ENCODE data around the gene RGS3. TPM values are rescaled to one million over a fixed set of nuclear protein-coding genes. Genes with fewer than 3 reads are reported as not detected.

Gene RGS3
- total RNA-seq, 1 donor from 2014 or later, result 92.5 TPM

DNA sequence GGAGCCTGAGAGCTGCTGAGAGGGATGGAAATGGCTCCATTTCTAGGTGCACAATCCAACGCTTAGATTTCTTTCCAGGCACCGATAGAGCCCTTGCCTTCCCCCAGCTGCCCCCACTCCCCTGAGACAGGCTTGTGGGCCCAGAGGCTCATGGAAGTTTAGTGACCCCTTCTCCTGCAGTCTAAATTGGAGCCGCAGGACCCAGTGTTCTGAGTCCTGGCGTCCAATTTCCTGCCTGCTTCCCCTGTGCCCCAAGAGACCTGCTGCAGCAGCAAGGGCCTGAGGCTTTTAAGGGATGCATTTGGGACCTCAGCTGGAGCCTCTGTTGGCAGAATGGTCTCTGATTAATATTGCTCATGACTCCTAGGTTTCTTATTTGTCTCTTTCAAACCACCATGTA, 61.7 kb downstream of the RGS3 start:
- peaks cover 22% of the 10 kb centered on the region for H3K4me1 Mint-ChIP-seq (ENCODE audit: low read depth, unreplicated experiment)
- Histone ChIP-seq H3K4me3 (ENCODE audit: insufficient read depth, low read depth, low read length) (no peak overlapping the region), H3K27me3 (ENCODE audit: insufficient read depth, low read length) (no peaks in the 10 kb centered on the region), H3K4me1 (ENCODE audit: insufficient read depth, low read length) (peaks cover 13% of the 10 kb centered on the region), H3K27ac (ENCODE audit: low read depth, low read length) (no peak overlapping the region), H3K79me2 (ENCODE audit: insufficient read depth, low read length) (no peaks in the 10 kb centered on the region), H2AFZ (ENCODE audit: low read depth, low read length) (no peak overlapping the region), H3K36me3 (ENCODE audit: insufficient read depth, low read length) (no peaks in the 10 kb centered on the region), H3K9ac (ENCODE audit: low read length) (no peak overlapping the region), H4K20me1 (ENCODE audit: insufficient read depth, low read length) (no peaks in the 10 kb centered on the region), H3K9me3 (ENCODE audit: insufficient read depth, low read depth, low read length) (no peaks in the 10 kb centered on the region), H3K4me2 (ENCODE audit: low read length) (no peak overlapping the region)
- FAIRE-seq (no peak), DNase-seq (ENCODE audit: low read depth) (no peak)
- H3K4me3 Mint-ChIP-seq (ENCODE audit: unreplicated experiment), result no peak overlapping the region
- H3K9me3 Mint-ChIP-seq (ENCODE audit: unreplicated experiment), result peaks cover 4% of the 10 kb centered on the region
- peaks cover 7% of the 10 kb centered on the region for H3K36me3 Mint-ChIP-seq (ENCODE audit: low read depth, unreplicated experiment)
- no peak overlapping the region for H3K27ac Mint-ChIP-seq (ENCODE audit: unreplicated experiment)
- peaks cover 23% of the 10 kb centered on the region for H3K27me3 Mint-ChIP-seq (ENCODE audit: low read depth, unreplicated experiment)
- TF ChIP-seq, protein P1, sequence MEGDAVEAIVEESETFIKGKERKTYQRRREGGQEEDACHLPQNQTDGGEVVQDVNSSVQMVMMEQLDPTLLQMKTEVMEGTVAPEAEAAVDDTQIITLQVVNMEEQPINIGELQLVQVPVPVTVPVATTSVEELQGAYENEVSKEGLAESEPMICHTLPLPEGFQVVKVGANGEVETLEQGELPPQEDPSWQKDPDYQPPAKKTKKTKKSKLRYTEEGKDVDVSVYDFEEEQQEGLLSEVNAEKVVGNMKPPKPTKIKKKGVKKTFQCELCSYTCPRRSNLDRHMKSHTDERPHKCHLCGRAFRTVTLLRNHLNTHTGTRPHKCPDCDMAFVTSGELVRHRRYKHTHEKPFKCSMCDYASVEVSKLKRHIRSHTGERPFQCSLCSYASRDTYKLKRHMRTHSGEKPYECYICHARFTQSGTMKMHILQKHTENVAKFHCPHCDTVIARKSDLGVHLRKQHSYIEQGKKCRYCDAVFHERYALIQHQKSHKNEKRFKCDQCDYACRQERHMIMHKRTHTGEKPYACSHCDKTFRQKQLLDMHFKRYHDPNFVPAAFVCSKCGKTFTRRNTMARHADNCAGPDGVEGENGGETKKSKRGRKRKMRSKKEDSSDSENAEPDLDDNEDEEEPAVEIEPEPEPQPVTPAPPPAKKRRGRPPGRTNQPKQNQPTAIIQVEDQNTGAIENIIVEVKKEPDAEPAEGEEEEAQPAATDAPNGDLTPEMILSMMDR (IDR thresholded peaks at IDR 0.05; ENCODE audit: insufficient read depth, low read depth, low read length), result no peak
- no peak for TF ChIP-seq EZH2 (IDR thresholded peaks at IDR 0.05; ENCODE audit: insufficient read depth, low read length)

DNA sequence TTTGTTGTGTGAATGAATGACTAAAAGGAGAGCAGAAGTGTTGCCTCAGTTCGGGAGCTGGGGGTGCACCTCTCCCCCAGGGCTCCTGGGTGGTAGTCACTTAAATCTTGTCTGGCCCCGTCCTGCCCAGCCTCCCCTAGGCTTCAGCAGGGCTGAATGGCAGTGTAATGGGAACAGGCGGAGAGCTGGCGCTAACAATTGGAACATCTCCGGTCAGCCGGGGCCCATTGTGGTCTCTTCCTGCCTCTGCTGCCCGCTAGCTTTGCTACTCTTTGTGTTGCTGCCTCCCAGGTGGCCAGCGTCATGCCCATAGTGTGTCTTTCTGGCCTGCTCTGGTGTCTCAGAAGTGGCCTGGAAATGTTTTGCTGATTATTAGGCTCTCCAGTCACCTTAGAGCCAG, 62.3 kb downstream of the RGS3 start:
- H3K4me2 ChIP-seq (ENCODE audit: low read length), result no peak overlapping the region
- H3K4me3 ChIP-seq (ENCODE audit: insufficient read depth, low read depth, low read length), result no peak overlapping the region
- TF ChIP-seq, protein P1 (IDR thresholded peaks at IDR 0.05; ENCODE audit: insufficient read depth, low read depth, low read length), result no peak
- no peak for TF ChIP-seq EZH2 (IDR thresholded peaks at IDR 0.05; ENCODE audit: insufficient read depth, low read length)
- DNase-seq (ENCODE audit: low read depth) (no peak), FAIRE-seq (no peak)
- H3K27ac ChIP-seq (ENCODE audit: low read depth, low read length), result no peak overlapping the region
- no peaks in the 10 kb centered on the region for H3K36me3 ChIP-seq (ENCODE audit: insufficient read depth, low read length)
- no peak overlapping the region for H2AFZ ChIP-seq (ENCODE audit: low read depth, low read length)
- no peaks in the 10 kb centered on the region for H4K20me1 ChIP-seq (ENCODE audit: insufficient read depth, low read length)
- H3K27me3 ChIP-seq (ENCODE audit: insufficient read depth, low read length), result no peaks in the 10 kb centered on the region
- peaks cover 23% of the 10 kb centered on the region for H3K27me3 Mint-ChIP-seq (ENCODE audit: low read depth, unreplicated experiment)
- no peaks in the 10 kb centered on the region for H3K79me2 ChIP-seq (ENCODE audit: insufficient read depth, low read length)
- H3K9ac ChIP-seq (ENCODE audit: low read length), result no peak overlapping the region
- H3K27ac Mint-ChIP-seq (ENCODE audit: unreplicated experiment), result no peak overlapping the region
- no peaks in the 10 kb centered on the region for H3K9me3 ChIP-seq (ENCODE audit: insufficient read depth, low read depth, low read length)
- peaks cover 7% of the 10 kb centered on the region for H3K36me3 Mint-ChIP-seq (ENCODE audit: low read depth, unreplicated experiment)
- peaks cover 24% of the 10 kb centered on the region for H3K4me1 Mint-ChIP-seq (ENCODE audit: low read depth, unreplicated experiment)
- no peak overlapping the region for H3K4me3 Mint-ChIP-seq (ENCODE audit: unreplicated experiment)
- H3K4me1 ChIP-seq (ENCODE audit: insufficient read depth, low read length), result peaks cover 7% of the 10 kb centered on the region
- H3K9me3 Mint-ChIP-seq (ENCODE audit: unreplicated experiment), result peaks cover 4% of the 10 kb centered on the region

GRCh38 chr9:113526231-113526746, 62.8 kb downstream of the RGS3 start:
- DNase-seq (ENCODE audit: low read depth) (no peak), FAIRE-seq (no peak)
- H3K9me3 ChIP-seq (ENCODE audit: insufficient read depth, low read depth, low read length), result no peaks in the 10 kb centered on the region
- Mint-ChIP-seq H3K27me3 (ENCODE audit: low read depth, unreplicated experiment) (peaks cover 24% of the 10 kb centered on the region), H3K4me3 (ENCODE audit: unreplicated experiment) (no peak overlapping the region), H3K27ac (ENCODE audit: unreplicated experiment) (no peak overlapping the region), H3K36me3 (ENCODE audit: low read depth, unreplicated experiment) (peaks cover 7% of the 10 kb centered on the region), H3K9me3 (ENCODE audit: unreplicated experiment) (peaks cover 4% of the 10 kb centered on the region), H3K4me1 (ENCODE audit: low read depth, unreplicated experiment) (peaks cover 21% of the 10 kb centered on the region)
- H3K27ac ChIP-seq (ENCODE audit: low read depth, low read length), result no peak overlapping the region
- no peak overlapping the region for H3K4me3 ChIP-seq (ENCODE audit: insufficient read depth, low read depth, low read length)
- TF ChIP-seq, protein P1 (IDR thresholded peaks at IDR 0.05; ENCODE audit: insufficient read depth, low read depth, low read length), result no peak
- no peak for TF ChIP-seq EZH2 (IDR thresholded peaks at IDR 0.05; ENCODE audit: insufficient read depth, low read length)
- H3K36me3 ChIP-seq (ENCODE audit: insufficient read depth, low read length), result no peaks in the 10 kb centered on the region
- no peaks in the 10 kb centered on the region for H4K20me1 ChIP-seq (ENCODE audit: insufficient read depth, low read length)
- H2AFZ ChIP-seq (ENCODE audit: low read depth, low read length), result no peak overlapping the region
- no peak overlapping the region for H3K9ac ChIP-seq (ENCODE audit: low read length)
- no peak overlapping the region for H3K4me2 ChIP-seq (ENCODE audit: low read length)
- no peaks in the 10 kb centered on the region for H3K27me3 ChIP-seq (ENCODE audit: insufficient read depth, low read length)
- H3K79me2 ChIP-seq (ENCODE audit: insufficient read depth, low read length), result no peaks in the 10 kb centered on the region
- H3K4me1 ChIP-seq (ENCODE audit: insufficient read depth, low read length), result peaks cover 7% of the 10 kb centered on the region

Measured in astrocyte (in vitro differentiated cells and primary cell).